G401 (cell line): Measurements from ENCODE around the gene SRPK2. TPM values are rescaled to one million over a fixed set of nuclear protein-coding genes. Genes with fewer than 3 reads are reported as not detected.

ENCODE experiments used
- DNase-seq: peaks from one replicate; pipeline ENCODE4 v3.0.0-alpha.2; 2015; ENCODE audit warnings: low spot score
- in situ Hi-C: cut with HindIII; loops from 2 replicates; pipeline ENCODE4 v1.10.0; 2016; ENCODE audit warnings: low sequenced_read_pairs, mixed read lengths
- total RNA-seq: library from RNA; depleted of rRNA; stranded (reverse); fragments of >200 nt; shearing (Covaris generic); gene quantifications from 2 replicates; pipeline ENCODE4 v1.2.3, GENCODE V29; 2014

SRPK2 gene
- total RNA-seq, 1 experiment from 2014 or later = 63.6 TPM

DNA sequence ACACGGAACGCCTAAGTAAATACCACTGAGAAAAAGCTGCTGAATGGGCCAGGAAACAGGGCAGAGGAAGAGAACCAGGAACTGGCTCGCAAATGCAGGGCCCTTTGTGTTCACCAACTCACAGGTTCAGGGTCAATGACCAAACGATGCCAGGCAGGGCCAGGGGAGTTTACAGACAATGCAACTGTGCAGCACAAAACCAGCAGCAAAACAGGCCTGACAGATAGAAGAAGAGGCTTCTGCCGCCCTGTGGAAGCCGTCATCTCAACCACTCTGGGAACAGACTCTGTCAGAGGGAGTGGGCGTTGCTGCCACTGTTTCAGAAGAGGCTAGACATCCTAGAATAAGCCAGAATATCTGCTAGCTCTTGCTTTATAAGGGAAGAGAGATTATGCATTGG, 256.8 kb downstream of the SRPK2 start:
- in situ Hi-C loops = no loop called here
- DNase-seq = no peak

DNA sequence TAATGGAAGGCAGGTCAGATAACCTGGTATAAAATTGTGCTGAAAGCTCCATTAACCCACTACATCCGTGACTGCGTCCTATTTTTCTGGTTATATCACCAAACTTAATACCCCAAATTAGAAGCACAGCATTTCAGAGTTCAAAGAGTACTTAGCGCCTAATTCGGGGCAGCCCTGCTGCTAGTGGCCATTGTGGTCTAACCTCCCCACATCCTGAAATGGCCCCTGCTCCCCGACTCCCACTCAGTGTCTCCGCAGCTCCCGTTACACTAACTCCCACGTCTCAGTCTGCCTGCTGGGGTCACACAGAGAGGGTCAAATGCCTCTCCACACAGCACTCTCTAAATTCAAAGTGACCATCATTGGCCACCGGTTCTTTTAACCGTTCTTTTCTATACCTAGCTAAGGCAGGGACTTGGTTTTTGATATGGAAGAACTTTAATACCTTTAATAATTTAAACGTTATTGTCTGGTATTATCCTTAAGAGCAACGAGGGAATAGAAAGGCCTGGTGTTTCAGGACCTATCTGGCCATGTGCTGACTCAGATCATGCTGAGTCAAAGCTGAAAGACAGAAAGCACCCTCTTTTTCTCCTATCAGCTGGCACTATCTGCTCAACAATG, 257.6 kb downstream of the SRPK2 start:
- no peak for DNase-seq
- in situ Hi-C loops = no loop called here

DNA sequence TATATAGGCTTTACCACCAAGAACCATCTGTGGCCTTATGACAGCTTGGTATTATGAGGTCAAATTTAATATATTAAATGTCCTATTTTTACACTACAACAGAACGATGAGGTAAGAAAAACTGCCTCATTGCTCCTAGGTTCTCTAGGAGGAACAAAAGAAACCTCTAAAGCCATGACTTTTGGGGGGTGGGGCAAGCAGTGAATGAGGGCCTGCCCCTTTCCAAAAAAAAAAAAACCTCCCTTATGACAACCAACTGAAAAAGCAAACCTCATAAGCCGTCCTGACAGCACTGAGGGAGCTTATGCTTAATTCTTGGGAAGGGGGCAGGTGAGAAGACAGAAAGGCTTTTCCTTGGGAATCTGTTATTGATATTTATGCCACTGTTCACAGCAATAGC, 258.1 kb downstream of the SRPK2 start:
- in situ Hi-C loops = no loop called here
- DNase-seq = no peak

DNA sequence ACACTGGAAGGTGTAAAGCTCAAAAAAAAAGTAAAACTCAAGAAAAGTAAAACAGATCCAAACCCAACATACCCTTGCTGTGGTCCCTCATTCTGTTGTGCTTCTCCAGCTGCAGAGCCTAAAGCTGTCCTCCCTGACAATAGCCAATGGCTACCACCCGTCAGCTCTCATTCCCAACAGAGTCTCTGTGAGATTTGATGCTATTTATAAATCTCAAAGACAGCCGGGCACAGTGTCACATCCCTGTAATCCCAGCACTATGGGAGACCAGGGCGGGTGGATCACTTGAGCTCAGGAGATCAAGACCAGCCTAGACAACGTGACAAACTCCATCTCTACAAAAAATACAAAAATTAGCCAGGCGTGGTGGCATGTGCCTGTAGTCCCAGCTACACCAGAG, 258.7 kb downstream of the SRPK2 start:
- DNase-seq = no peak
- in situ Hi-C loops = no loop called here

DNA sequence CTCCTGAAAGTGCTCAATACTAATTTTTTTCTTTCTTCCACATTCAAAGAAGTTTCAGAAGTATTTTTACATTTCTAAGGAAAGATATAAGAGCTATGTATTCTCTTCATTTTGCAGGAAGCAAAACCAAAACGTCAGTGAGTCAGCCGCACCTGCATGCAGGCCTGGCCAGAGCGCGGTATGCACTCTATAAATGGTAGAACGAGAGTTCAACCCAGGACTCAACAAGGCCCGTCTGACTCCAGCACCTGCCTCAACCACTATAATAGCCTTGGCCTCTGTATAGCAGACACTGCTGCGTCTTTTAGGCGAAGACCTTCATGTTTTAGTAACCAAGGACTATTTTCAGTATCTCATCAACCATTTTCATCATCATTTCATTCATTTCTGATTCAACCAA, 261.5 kb downstream of the SRPK2 start:
- in situ Hi-C loops = no loop called here
- DNase-seq = no peak

DNA sequence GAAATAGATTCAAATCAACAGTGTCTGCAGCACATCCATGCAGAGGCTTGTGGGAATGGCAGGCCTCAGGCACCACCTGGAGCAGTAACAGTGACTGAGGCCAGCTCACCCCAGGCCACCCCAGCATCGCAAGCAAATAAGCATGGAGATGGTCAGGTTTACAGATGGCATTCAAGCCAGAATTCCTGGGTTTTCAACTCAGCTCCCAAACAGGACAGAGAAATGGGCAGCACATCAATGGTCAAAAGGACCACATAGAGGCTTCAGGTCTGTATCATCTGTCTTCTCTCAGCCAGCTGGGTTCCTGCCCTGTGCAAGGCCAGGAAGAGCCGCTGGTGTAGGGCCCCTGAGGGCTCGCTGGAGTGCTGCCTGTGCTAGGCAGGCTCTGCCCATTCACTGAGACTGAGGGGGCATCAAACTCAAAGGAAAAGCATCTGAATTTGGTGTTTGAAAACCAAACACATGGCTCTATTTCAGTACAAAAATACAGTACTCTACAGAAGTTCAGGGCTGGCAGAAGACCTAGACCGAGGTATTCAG, 262.2 kb downstream of the SRPK2 start:
- in situ Hi-C loops = no loop called here
- DNase-seq = peak; percentile 95

DNA sequence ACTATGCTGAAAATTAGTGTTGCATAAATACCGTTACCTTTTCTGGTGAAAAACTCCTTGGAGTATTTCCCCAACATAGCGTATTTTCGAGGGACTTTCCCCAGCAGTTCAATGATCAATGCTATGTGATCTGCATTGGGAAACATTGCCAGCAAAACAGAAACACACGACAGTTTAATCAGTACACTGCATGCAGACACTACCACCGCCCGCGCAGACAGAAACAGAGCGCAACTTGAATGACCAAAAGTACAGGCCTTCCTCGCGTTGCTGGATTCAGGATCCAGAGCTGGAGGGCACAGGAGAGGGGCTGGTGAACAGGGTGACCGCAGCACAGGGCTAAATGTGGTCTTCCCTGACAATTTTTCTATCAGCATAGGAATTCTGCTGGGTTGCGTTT, 263.0 kb downstream of the SRPK2 start:
- DNase-seq = no peak
- in situ Hi-C loops = no loop called here

DNA sequence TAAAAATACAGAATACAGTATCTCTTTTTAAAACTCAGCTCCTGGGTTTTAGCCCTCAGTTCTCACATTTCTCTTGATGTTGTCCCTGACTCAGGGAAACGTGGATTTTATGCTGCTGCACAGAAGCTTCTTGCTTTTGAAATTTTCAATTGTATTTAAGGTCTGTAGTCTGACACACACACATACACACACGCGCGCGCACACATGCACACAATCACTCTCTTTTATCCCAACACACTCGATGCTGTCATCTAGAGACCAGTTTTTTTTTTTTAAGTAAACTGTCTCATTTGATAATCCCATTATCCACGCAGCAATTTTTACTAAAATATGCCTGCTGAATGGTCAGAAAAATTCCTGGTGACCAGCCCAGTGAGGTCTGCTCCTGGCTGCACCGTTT, 266.1 kb downstream of the SRPK2 start:
- in situ Hi-C loops = no loop called here
- DNase-seq = no peak

DNA sequence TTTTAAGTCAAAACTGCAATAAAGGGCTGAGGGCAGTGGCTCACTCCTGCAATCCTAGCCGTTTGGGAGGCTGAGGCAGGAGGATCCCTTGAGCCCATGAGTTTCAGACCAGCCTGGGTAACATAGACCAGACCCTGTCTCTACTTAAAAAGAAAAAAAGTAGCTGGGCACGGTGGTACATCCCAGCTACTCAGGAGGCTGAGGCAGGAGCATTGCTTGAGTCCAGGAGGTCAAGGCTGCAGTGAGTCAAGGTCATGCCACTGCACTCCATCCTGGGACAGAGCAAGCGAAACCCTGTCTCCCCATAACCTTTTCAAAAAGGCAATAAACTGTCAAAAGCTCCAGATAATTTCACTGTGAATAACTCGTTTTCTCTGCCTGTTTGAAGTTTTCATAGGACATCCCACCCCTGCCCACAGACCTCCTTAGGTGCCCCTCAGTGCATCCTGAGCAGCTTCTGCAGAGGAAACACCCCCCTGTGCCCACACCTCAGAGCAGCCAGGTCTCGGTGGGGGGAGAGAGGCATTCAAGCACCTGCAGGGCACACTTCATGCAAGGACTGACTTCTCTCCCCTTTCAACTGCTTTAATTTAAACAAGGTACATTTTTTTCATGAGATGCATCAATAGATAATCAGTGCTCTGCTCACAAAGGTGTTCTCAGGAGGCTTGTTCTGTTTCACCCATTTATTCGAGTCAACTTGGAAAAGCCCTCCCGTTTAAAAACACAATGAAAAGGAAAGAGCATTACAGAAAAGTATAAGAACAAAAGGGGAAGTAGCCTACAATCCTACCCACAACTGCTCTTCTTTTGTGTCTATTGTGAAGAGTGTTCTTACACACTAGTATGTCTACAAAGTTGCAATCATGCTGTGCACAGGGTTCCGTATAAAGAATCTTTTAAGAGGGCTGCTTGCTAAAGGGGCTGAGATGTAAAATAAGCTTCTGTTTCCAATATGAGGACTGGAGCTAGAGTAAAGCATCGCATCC, 269.8 kb downstream of the SRPK2 start:
- no peak for DNase-seq
- in situ Hi-C loops = no loop called here

DNA sequence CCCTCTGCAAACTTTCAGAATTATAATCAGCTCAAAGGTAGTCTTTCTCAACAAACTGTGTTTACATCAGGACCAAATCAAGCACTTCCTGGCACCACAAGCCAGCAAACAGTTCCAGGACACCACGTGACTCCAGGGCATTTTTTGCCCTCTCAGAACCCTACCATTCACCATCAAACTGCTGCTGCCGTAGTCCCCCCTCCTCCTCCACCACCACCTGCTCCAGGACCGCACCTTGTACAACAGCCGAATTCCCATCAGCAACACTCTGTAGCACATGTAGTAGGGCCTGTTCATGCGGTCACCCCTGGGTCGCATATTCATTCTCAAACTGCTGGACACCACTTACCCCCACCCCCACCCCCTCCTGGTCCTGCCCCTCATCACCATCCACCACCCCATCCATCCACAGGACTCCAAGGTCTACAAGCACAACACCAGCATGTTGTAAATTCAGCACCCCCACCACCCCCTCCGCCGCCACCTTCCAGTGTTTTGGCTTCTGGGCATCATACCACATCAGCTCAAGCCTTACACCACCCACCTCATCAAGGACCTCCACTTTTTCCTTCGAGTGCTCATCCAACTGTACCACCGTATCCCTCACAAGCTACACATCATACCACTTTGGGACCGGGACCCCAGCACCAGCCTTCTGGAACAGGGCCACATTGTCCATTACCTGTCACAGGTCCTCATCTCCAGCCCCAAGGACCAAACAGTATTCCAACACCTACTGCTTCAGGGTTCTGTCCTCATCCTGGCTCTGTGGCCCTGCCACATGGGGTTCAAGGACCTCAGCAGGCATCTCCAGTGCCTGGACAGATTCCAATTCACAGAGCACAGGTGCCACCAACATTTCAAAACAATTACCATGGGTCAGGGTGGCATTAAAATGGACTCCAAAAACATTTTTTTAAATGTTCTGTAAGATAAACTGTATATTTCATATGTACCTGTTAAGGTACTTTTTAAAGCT, 276.0 kb downstream of the SRPK2 start:
- in situ Hi-C loops = no loop called here
- no peak for DNase-seq

DNA sequence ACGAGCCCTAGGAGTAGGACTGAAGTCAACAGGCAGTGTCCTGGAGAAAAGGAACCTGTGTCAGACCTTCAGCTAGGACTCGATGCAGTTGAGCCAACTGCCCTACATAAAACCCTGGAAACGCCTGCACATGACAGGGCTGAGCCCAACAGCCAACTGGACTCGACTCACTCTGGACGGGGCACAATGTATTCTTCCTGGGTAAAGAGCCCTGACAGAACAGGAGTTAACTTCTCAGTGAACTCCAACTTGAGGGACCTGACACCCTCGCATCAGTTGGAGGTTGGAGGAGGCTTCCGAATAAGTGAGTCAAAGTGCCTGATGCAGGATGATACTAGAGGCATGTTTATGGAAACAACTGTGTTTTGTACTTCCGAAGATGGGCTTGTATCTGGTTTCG, 281.3 kb downstream of the SRPK2 start:
- in situ Hi-C loops = no loop called here
- peak; percentile 37 for DNase-seq

DNA sequence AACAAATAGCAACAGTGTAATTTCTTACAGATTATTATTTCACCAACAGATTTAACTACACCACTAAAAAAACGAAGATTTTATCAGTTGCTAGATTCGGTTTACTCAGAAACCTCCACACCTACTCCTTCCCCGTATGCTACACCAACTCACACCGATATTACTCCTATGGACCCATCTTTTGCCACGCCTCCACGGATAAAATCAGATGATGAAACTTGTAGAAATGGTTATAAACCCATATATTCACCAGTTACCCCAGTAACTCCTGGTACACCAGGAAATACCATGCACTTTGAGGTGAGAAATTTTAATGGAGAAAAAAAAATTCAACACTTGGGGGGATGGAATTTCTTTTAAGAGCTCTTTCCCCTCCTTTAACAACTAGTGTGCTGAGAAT, 282.2 kb downstream of the SRPK2 start:
- in situ Hi-C loops = no loop called here
- no peak for DNase-seq

DNA sequence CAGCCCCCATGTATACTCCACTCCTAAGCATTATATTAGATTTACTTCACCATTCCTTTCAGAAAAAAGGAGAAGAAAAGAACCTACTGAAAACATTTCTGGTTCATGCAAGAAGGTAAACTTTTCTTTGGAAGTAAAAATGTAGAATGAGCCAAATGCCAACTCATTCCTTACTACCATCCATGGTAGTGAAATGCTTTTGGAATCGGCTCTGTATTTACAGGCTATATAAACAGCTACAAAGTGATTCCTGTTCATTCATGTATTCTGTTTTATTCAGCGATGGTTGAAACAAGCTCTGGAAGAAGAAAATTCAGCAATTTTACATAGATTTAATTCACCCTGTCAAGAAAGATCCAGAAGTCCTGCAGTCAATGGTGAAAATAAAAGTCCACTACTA, 283.1 kb downstream of the SRPK2 start:
- in situ Hi-C loops = no loop called here
- no peak for DNase-seq

DNA sequence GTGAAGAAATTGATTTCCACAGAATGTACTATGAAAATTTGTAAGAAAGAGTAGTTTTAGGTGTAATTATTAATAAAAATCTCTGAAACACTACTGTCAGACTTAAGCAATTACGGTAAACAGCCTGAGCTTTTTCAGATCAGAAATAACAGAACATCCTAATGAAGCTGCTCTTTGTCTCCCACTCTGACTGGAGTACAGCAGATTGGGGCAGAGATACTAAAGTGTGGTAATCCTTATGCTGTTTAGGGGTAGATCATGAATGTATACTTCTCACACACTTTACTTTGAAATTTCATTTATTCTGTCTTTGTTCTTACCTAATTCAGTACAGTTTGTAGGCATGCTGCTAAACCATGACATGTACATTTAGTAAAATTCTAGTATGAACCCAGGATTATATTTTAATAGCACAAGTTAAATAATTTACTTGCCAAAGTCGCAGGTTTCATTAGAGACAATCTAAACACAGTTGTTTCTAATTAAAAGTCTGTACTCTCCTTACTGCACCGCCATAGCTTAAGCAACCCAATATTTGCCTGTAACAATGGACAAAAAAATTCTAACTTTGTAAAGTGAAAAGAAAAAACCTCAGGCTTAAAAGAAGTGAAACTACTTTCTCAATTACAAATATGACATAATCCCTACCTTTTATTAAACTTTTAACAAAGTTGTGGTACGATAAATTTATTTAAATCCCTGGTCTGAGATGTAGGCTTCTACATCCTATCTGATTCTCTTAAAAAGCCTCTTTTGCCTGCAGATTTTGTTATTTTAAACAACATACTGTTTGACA, 286.0 kb downstream of the SRPK2 start:
- in situ Hi-C loops = no loop called here

DNA sequence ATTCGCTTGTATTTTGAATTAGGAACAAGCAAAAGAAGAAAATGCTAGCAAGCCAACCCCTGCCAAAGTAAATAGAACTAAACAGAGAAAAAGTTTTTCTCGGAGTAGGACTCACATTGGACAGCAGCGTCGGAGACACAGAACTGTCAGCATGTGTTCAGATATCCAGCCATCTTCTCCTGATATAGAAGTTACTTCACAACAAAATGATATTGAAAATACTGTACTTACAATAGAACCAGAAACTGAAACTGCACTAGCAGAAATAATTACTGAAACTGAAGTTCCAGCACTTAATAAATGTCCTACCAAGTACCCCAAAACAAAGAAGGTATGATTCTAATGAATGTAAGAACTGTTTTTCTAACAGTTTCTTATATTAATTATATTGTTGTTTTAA, 286.9 kb downstream of the SRPK2 start:
- in situ Hi-C loops = no loop called here
- DNase-seq = no peak

More for the DNA sequence above, 286.0 kb downstream of the SRPK2 start:
- no peak for DNase-seq

DNA sequence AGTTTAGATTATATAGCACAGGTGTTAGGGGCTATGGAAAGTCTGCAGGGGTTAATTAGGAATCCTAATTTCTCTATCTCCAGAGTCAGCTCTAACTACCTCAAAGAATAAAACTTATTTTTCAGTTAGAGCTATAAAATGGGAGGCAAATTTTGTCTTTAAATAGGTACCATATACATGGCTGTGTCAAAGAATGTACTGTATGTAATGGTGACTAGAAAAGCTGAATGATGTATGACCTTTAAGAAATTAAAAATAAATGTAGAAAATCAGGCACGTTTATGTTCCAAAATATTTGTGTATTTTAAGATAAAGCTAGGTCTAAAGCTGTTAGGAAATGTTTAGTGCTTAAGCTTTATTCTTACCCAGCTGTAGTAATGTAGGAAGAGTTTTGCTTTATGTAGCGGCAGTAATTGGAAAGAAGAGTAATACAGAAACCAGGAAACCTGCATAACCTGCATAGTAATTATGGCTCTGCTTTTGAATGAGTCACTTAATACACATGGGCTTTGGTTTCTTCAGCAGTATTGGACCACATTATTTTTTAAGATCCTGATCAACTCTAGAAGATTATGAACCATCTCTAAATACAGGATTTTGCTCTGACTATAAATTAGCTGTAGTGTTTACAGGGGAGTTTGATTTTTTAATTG, 289.7 kb downstream of the SRPK2 start:
- in situ Hi-C loops = no loop called here
- no peak for DNase-seq

DNA sequence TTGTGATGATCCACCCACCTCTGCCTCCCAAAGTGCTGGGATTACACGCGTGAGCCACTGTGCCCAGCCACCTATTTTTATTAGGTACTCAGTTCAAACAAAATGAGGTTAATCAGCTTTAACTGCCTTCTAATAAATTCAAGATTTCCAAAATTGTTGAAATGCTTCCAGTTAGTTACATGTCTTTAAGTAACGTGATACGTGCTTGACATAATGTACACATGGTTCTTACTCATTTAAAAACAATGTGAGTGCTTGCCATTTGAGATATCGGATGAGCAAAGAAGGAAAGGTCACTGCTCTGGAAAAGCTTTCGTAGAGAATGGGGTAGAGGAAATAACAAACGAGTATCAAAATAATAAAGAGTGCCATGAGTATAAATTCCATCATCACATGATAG, 291.1 kb downstream of the SRPK2 start:
- no peak for DNase-seq
- in situ Hi-C loops = no loop called here

DNA sequence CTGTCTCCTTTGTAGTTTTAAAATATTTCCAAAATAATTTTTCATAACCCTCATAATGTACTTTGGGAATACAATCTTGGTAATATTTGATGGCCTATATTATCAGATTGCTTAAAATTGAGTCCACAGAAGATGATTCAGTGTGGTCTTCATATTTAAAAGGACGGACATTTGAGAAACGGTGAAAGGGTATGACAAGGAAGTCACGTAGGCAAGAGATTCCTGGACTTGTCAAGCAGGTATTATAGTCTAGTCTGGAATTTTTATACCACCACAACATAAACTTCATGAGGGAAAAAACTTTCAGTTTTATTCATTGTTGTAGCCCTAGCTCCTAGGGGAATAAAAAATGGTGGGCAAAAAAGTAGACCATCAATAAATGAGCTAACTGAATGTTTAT, 292.4 kb downstream of the SRPK2 start:
- in situ Hi-C loops = no loop called here

More for the DNA sequence above, 292.4 kb downstream of the SRPK2 start:
- DNase-seq = no peak
